22Rv1 (cell line): Measurements from ENCODE around the gene DPP3.

Experiments used
- H3K27ac ChIP-seq: fragments of 450-650 bp; 2 replicates; pipeline ENCODE4 v1.5.1; 2017
- CTCF ChIP-seq: fragments of 450-650 bp; IDR thresholded peaks from 2 replicates; pipeline ENCODE4 v1.5.1; 2017; ENCODE audit warnings: mild to moderate bottlenecking
- ZFX ChIP-seq: fragments of 450-650 bp; IDR thresholded peaks from 2 replicates; pipeline ENCODE4 v1.6.1; 2017; ENCODE audit warnings: antibody characterized with exemption, borderline replicate concordance

DPP3 gene

GRCh38 chr11:66478729-66479393 lies 1.4 kb upstream of the DPP3 start:
- H3K27ac ChIP-seq, result peak overlapping the region; percentile 92
- TF ChIP-seq CTCF (peak; percentile 95), ZFX (no peak)

DNA sequence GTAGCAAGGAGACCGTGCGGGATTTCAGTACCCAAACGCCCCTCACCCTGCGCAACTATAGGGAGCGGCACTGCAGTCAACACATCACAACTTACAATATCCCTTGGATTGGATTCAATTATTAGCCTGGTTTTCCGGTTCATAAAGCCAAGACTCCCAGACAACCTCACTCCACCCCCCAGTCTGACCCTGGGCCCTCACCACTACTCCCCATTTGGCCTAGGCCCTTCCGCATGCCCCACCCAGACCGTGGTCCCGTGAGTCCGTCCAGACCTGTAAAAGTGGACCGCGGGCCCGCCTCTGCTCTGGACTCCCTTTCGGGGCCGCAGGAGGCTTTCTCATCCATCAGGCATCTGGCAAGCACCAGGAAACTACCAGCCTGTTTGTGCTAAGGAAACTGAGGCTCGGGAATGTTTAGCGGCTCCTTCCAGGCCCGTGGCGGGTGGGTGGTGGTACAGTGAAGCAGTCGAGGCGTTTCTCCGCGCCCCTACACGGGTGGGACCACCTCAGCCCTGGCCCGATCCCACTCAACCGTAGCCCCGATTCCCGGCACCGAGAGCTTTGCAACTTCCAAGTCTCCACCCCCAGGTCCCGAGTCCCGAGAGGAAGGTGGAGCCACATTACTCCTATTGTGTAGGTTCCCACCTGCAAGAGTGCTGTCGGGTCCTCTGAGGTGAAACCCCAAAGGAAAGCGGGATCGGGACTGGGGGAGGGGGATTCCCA lies 679 bp upstream of the DPP3 start:
- peak overlapping the region; percentile 92 for H3K27ac ChIP-seq
- TF ChIP-seq ZFX, result no peak
- no peak for TF ChIP-seq CTCF

DNA sequence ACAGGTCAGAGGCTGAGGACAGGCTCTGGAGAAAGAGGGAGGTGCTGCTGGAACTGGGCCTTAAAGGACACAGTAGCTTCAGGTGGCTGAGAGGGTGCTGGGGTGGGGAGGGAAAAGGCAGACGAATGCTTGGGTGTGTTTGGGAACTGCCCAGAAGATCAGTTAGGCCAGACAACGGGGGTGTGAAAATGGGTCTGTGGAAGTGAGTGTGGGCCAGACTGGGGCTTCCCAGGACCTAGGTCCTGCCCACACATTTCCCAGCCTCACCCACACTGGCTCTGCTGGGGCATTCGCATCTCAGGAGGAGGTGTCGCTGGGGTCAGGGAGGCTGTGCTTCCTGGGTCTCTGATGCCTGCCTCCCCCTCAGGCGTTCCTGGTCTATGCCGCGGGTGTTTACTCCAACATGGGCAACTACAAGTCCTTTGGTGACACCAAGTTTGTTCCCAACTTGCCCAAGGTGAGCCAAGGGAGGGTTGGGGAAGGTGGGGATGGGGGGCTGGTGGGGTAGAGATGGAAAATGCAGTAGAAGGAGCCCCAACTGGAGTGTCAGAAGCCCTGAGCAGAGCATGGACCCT lies 4.7 kb downstream of the DPP3 start:
- no peak for TF ChIP-seq ZFX
- no peak for TF ChIP-seq CTCF

GRCh38 chr11:66488957-66489356 lies 8.7 kb downstream of the DPP3 start:
- no peak overlapping the region for H3K27ac ChIP-seq
- TF ChIP-seq CTCF (no peak), ZFX (no peak)

More for the DNA sequence above, 4.7 kb downstream of the DPP3 start:
- no peak overlapping the region for H3K27ac ChIP-seq

- TF ChIP-seq CTCF (no peak), ZFX (no peak)
- no peak overlapping the region for H3K27ac ChIP-seq
These were observed 9.4 kb downstream of the DPP3 start for GRCh38 chr11:66489636-66490035.

DNA sequence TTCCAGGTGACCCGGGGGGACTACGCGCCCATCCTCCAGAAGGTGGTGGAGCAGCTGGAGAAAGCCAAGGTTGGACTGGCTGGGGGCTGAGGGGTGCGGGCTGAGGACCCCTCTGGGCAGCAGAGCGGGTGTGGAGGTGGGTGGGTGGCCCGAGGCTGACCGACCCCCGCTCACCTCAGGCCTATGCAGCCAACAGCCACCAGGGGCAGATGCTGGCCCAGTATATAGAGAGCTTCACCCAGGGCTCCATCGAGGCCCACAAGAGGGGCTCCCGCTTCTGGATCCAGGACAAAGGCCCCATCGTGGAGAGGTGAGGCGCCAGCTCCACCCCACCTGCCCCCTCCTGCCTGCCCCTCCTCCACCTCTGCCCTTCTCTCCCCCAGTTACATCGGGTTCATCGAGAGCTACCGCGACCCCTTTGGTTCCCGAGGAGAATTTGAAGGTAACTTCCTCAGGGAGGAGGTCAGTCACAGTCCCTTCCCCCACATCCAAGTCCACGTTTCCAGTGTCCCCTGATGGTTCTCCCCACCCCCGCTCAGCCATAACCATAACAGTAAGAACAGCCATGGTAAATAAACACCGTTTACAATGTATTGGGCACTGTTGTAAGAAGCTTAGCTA lies 11.2 kb downstream of the DPP3 start:
- no peak overlapping the region for H3K27ac ChIP-seq

More for the DNA sequence above, 11.2 kb downstream of the DPP3 start:
- TF ChIP-seq CTCF, result peak; percentile 51
- no peak for TF ChIP-seq ZFX
